GM21737 (cell line): ENCODE data around the gene C1QL3.

Experiments
- ATAC-seq: cut with Tn5 transposase; IDR thresholded peaks from one replicate; pipeline ENCODE4 v1.9.1; 2021; ENCODE audit warnings: mild to moderate bottlenecking, moderate library complexity; ENCODE audit not compliant: unreplicated experiment

Gene C1QL3

GRCh38 chr10:16493884-16494536 lies 27.7 kb downstream of the C1QL3 start:
- ATAC-seq = no peak

- no peak for ATAC-seq
Observed at GRCh38 chr10:16491933-16492332, 29.7 kb downstream of the C1QL3 start.

- no peak for ATAC-seq
Observed at GRCh38 chr10:16490511-16490910, 31.2 kb downstream of the C1QL3 start.

- ATAC-seq = no peak
Observed at GRCh38 chr10:16483241-16483917, 38.3 kb downstream of the C1QL3 start.

GRCh38 chr10:16481052-16481728 lies 40.5 kb downstream of the C1QL3 start:
- ATAC-seq = no peak

GRCh38 chr10:16478801-16479200 lies 42.9 kb downstream of the C1QL3 start:
- no peak for ATAC-seq

- ATAC-seq = no peak
Observed at GRCh38 chr10:16477757-16478156, 43.9 kb downstream of the C1QL3 start.

- ATAC-seq = no peak
Observed at GRCh38 chr10:16472828-16473227, 48.9 kb downstream of the C1QL3 start.

- ATAC-seq = no peak
Observed at GRCh38 chr10:16470747-16471146, 50.9 kb downstream of the C1QL3 start.

- ATAC-seq = no peak
Observed at GRCh38 chr10:16466001-16466400, 55.7 kb downstream of the C1QL3 start.
